ENCODE results near the gene PRPF40B.

- TF ChIP-seq CTCF (conservative IDR thresholded peaks at IDR 0.05), result no peak
- TF ChIP-seq EZH2 (IDR thresholded peaks at IDR 0.05; ENCODE audit: low read depth), result no peak
These were observed 10.5 kb downstream of the PRPF40B start for GRCh38 chr12:49633703-49634345.
